Measurements from ENCODE around the gene GRAMD1A.

Gene GRAMD1A

GRCh38 chr19:35015954-35016351 is 15.8 kb downstream of the GRAMD1A start:
- H3K4me3 ChIP-seq (ENCODE audit: low read depth, low read length): no peak overlapping the region
- TF ChIP-seq POLR2A (IDR thresholded peaks at IDR 0.05; ENCODE audit: extremely low read depth, insufficient read length) (no peak), MYC (IDR thresholded peaks at IDR 0.05; ENCODE audit: low read depth, low read length) (no peak), MAX (IDR thresholded peaks at IDR 0.05; ENCODE audit: low read depth, low read length) (no peak)
- TF ChIP-seq, protein P1, sequence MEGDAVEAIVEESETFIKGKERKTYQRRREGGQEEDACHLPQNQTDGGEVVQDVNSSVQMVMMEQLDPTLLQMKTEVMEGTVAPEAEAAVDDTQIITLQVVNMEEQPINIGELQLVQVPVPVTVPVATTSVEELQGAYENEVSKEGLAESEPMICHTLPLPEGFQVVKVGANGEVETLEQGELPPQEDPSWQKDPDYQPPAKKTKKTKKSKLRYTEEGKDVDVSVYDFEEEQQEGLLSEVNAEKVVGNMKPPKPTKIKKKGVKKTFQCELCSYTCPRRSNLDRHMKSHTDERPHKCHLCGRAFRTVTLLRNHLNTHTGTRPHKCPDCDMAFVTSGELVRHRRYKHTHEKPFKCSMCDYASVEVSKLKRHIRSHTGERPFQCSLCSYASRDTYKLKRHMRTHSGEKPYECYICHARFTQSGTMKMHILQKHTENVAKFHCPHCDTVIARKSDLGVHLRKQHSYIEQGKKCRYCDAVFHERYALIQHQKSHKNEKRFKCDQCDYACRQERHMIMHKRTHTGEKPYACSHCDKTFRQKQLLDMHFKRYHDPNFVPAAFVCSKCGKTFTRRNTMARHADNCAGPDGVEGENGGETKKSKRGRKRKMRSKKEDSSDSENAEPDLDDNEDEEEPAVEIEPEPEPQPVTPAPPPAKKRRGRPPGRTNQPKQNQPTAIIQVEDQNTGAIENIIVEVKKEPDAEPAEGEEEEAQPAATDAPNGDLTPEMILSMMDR (IDR thresholded peaks at IDR 0.05; ENCODE audit: low read depth, low read length): no peak
- no peak for DNase-seq (ENCODE audit: low read depth)

- TF ChIP-seq MAX (IDR thresholded peaks at IDR 0.05; ENCODE audit: low read depth, low read length): no peak
- TF ChIP-seq MYC (IDR thresholded peaks at IDR 0.05; ENCODE audit: low read depth, low read length): no peak
- no peak for TF ChIP-seq POLR2A (IDR thresholded peaks at IDR 0.05; ENCODE audit: extremely low read depth, insufficient read length)
- TF ChIP-seq, protein P1 (IDR thresholded peaks at IDR 0.05; ENCODE audit: low read depth, low read length): no peak
- DNase-seq (ENCODE audit: low read depth): no peak
These were observed 17.4 kb downstream of the GRAMD1A start for GRCh38 chr19:35017507-35017906.

DNA sequence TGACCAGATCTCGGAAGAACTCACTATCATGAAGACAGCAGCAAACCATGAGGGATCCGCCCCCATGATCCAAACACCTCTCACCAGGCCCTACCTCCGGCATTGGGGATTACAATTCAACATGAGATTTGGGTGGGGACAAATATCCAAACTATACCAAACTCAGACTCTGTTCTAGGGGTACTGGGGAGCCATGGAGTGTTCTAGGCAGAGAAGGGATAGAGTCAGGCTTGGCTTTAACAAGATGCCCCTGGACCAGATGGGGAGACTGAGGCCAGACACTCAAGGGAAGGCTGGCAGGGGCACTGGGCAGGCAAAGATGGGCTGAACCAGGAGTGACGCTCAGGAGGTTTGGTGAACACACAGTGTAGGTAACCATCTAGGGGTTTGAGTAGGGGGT is 18.3 kb downstream of the GRAMD1A start:
- H3K4me3 ChIP-seq (ENCODE audit: low read depth, low read length): no peak overlapping the region
- no peak for TF ChIP-seq MYC (IDR thresholded peaks at IDR 0.05; ENCODE audit: low read depth, low read length)
- TF ChIP-seq, protein P1 (IDR thresholded peaks at IDR 0.05; ENCODE audit: low read depth, low read length): no peak
- TF ChIP-seq MAX (IDR thresholded peaks at IDR 0.05; ENCODE audit: low read depth, low read length): no peak
- no peak for TF ChIP-seq POLR2A (IDR thresholded peaks at IDR 0.05; ENCODE audit: extremely low read depth, insufficient read length)
- DNase-seq (ENCODE audit: low read depth): no peak

More at GRCh38 chr19:35017507-35017906, 17.4 kb downstream of the GRAMD1A start:
- H3K4me3 ChIP-seq (ENCODE audit: low read depth, low read length): no peak overlapping the region

GRCh38 chr19:35019144-35019543 is 19.0 kb downstream of the GRAMD1A start:
- TF ChIP-seq POLR2A (IDR thresholded peaks at IDR 0.05; ENCODE audit: extremely low read depth, insufficient read length): no peak
- TF ChIP-seq, protein P1 (IDR thresholded peaks at IDR 0.05; ENCODE audit: low read depth, low read length): no peak
- TF ChIP-seq MAX (IDR thresholded peaks at IDR 0.05; ENCODE audit: low read depth, low read length): no peak
- no peak for TF ChIP-seq MYC (IDR thresholded peaks at IDR 0.05; ENCODE audit: low read depth, low read length)
- DNase-seq (ENCODE audit: low read depth): no peak
- H3K4me3 ChIP-seq (ENCODE audit: low read depth, low read length): no peak overlapping the region

DNA sequence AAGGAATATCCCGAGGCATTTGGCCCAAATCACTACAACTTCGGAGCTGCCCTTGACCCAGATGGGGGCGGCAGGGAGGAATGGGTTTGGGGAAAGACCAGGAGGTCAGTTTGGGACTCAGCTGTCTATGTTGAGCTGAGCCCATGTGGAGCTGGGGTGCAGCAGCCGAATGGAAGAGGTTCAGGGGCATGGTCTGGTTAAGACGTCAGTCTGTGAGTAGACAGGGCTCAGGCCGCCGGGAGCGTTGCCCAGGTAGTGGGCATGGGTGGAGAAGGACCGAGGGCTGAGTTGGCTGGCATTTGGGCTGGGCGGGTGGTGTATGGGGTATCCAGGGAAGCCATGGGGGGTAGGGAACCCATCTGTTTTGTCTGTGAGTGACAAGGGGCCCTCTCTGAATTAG is 20.9 kb downstream of the GRAMD1A start:
- no peak for TF ChIP-seq MAX (IDR thresholded peaks at IDR 0.05; ENCODE audit: low read depth, low read length)
- TF ChIP-seq, protein P1 (IDR thresholded peaks at IDR 0.05; ENCODE audit: low read depth, low read length): no peak
- no peak for TF ChIP-seq POLR2A (IDR thresholded peaks at IDR 0.05; ENCODE audit: extremely low read depth, insufficient read length)
- no peak for TF ChIP-seq MYC (IDR thresholded peaks at IDR 0.05; ENCODE audit: low read depth, low read length)
- H3K4me3 ChIP-seq (ENCODE audit: low read depth, low read length): no peak overlapping the region
- DNase-seq (ENCODE audit: low read depth): no peak

DNA sequence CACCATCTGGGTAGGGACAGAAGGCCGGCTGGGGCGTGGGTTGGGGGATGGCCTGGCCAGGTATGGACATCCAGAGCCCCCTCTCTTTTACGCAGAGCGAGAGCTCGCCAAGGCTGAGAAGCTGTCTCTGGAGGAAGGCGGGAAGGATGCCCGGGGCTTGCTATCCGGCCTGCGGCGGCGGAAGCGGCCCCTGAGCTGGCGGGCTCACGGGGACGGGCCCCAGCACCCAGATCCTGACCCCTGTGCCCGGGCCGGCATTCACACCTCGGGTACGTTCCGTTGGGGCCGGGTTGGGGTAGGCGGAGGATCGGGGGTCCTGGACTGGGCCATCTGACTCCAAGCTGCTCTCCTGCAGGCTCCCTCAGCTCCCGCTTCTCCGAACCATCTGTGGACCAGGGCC is 21.5 kb downstream of the GRAMD1A start:
- TF ChIP-seq, protein P1 (IDR thresholded peaks at IDR 0.05; ENCODE audit: low read depth, low read length): no peak
- TF ChIP-seq MYC (IDR thresholded peaks at IDR 0.05; ENCODE audit: low read depth, low read length) (no peak), POLR2A (IDR thresholded peaks at IDR 0.05; ENCODE audit: extremely low read depth, insufficient read length) (no peak)
- no peak overlapping the region for H3K4me3 ChIP-seq (ENCODE audit: low read depth, low read length)
- DNase-seq (ENCODE audit: low read depth): no peak

Data from NB4 (cell line).